GM19099 (cell line): ENCODE measurements around the gene EPB41L1.

ENCODE experiments used
- POLR2A ChIP-seq: IDR thresholded peaks from 3 replicates; pipeline ENCODE4 v1.6.1; 2011; ENCODE audit warnings: low read depth; ENCODE audit not compliant: insufficient read length; ENCODE audit errors: extremely low read depth

Gene EPB41L1

DNA sequence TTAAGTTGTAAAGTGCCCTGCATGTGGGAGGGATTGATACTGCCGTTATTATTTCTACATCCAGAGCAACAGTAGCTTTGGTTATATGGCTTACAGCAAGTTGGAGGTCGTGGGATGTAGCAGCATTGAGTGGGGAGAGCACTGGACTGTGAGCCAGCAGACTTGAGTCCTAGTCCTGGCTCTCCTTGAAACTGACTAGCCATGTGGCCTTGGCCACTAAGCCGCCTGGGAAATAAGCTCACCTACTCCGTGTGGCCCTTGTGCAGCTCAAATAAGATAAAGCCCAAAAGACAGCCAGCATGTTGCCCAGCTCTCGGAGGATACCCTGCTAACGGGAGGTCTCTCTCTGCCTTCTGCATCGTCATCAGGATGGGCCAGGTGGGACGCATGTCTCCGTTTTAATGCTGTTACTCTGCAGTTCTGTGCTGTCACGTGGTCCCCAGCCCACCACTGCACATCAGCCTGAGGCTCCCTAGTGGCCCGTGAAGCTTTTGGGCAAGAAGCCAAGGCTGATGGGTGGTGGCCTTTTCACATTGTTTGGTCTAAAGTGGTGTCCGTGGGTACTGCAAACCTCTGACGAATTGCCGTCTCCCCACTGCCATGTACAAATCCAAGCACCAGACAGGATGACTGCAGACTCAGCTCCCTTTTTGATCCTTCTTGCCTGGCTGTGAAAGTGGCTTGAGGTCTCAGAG lies 7.9 kb downstream of the EPB41L1 start:
- no peak for TF ChIP-seq POLR2A

DNA sequence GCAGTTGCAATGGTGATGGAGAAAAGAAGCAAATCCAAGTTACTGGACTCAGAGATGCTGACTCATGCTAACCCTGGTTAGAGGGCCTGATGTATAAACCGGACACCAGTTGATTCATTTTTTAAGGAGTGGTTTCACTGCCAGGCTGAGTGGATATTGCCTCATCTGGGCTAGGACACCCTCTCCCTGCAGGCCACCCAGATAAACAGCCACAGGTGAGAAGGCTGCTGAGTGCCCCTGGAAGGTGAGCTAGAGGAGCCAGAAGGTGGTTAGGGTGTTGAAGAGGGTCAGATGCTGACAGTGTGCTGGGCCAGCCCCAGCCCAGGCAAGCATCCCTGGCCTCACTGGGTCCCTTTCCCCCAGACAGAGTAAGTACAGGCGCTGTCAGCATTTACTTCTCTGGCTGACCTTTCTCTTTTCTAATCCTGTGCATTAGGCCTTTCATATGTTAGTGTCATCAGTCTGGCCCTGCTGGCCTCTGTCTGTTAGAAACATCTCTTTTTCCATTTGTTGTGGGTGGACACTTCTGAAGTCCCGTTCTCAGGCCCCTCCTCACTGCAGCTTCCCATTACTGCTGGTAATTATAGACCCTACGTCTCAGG lies 13.5 kb downstream of the EPB41L1 start:
- TF ChIP-seq POLR2A, result no peak

DNA sequence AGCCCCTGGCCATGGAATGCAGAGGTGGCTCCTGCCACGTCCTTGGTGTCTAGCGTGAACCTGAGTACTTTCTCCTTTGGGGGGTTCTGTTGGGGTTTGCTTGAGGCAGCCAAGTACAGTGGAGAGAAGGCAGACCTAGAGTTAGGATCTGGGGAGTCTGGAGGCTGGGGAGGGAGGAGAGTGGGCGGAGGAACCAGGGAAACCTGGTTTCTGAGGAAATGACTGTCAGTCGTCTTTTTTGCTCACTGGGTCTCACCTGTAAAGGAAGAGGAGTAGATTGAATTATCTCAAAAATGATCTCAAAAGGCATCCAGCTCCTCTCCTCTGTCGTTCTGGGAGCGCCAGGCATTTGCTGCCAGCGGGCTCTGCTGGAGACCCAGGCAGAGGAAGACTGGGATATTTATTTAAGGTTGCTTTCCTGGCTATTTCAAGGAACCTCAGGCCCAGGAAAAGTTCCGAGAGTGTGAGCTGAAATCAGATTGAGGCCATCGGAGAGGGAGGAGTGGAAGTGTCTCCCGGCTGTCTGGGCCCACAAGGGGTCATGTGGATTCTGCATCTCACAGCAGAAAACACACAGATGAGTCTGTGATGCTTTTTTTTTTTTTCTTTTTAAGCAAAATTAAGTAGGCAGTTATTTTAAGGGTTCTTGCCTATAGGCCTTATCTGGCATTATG lies 16.1 kb downstream of the EPB41L1 start:
- no peak for TF ChIP-seq POLR2A

DNA sequence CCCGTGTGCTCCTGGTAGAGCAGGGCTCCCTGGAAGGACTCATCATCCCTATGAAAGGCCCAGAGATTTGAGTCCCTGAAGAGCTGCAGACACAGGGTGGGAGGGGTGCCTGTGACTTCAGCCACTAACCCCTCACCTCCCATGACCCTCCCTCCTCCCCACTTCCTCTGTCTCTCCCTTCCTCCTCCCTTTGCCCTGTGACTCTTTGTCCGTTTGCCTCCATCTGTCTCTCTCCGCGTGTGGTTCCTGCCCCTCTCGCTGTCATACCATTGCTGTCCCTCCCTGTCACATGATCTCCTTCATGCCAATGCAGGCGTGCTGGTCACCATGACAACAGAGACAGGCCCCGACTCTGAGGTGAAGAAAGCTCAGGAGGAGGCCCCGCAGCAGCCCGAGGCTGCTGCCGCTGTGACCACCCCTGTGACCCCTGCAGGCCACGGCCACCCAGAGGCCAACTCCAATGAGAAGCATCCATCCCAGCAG lies 19.0 kb downstream of the EPB41L1 start:
- TF ChIP-seq POLR2A, result no peak

DNA sequence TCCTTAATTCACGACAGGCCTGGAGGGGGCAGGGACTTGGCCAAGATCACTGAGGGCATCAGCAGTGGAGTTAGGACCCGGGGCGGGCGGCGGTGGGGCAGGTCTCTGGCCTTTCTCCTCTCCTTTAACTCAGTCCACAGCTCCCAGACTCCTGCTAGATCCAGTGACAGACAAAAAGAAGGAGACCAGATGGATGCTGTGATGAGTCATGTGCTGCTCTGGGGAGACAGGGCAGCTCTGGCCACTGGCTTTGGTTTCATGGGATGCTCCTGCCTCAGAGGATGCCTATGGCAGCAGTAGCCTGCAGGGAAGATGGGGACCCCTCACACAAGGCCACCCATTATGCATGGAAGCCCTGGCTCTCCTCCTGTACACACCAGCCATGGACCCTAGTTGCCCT lies 20.5 kb downstream of the EPB41L1 start:
- TF ChIP-seq POLR2A, result no peak

DNA sequence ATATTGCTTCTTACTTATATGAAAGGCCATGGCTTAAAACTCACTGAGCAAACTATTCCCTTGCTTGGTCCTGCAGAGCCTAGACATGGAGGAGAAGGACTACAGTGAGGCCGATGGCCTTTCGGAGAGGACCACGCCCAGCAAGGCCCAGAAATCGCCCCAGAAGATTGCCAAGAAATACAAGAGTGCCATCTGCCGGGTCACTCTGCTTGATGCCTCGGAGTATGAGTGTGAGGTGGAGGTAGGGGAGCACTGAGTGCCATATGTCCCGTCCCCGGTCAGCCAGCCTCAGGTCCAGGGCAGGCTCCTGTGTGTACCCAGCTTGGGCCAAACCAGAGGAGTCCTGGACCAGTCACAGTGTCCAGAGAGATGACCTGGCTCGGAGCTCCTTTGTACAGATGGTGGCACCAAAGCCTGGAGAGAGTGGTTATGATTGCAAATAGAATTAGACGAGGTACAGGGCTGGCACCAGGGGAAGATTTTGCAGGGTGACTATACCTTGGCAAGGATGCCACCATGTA lies 21.0 kb downstream of the EPB41L1 start:
- TF ChIP-seq POLR2A, result no peak

DNA sequence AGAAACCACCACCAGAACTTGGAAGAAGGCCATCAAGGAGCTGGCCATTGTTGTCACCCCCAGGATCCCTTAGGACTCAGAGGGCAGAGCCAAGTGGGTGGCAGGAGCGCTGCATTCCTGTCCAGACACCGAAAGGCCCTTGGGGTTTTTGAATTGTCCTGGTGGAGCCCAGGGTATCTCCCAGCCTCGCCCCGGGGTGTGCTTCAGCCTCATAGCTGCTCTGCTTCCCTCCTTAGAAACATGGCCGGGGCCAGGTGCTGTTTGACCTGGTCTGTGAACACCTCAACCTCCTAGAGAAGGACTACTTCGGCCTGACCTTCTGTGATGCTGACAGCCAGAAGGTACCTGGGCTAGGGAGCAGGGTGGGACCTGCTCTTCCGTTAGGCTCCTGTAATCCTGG lies 23.2 kb downstream of the EPB41L1 start:
- no peak for TF ChIP-seq POLR2A

DNA sequence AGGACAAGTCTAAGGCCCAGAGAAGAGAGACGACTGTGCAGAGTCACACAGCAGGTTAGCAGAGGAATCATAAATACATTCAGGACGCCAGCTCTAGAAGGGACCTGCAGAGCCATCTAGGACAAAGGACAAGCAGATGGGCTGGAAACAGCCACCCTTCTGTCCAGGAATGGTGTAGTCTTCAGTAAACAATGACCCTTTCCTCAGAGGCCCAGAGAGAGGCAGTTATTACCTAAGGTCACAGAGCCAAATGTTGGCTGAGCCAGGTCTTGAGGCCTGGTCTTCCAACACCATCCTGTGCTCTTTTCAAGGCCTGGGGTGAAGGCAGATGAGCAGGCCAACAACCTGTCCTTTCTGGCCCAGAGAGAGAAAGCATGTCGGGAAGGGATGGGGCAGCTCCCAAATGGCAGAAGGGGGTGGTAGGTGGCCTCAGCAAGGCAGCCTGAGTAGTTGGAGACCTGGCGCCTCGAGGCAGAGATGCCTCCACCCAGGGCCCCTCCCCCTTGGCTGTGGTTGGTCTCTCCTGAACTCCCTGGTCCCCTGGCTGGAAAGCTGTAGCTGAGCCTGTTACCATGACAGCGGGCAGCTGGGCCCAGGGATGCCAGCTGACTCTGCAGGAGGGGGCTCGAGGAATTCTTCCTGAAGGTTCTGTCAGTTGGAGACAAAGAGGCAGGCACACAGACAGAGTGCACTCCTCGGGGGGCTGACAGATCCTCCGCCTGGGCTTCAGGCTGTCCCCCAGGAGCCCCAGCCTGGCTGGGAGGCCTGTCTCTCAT lies 24.8 kb downstream of the EPB41L1 start:
- TF ChIP-seq POLR2A, result no peak

DNA sequence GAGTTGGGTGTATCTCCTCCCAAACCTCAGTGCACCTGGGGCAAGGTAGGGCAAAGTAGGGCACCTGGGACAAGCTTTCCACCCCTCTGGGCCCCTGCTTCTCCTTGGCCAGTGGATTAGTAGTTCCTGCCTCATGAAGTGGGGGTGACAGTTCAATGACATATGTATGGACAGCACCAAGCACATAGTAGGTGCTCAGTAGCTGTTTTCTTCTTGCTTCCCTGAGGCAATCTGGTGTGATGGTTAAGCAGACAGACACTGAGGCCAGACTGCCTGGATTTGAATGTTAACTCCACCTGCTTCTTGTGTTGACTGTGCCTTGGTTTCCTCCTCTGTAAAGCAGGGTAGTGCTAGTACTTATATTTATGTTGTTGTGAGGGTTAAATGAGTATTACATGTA lies 25.8 kb downstream of the EPB41L1 start:
- TF ChIP-seq POLR2A, result no peak

DNA sequence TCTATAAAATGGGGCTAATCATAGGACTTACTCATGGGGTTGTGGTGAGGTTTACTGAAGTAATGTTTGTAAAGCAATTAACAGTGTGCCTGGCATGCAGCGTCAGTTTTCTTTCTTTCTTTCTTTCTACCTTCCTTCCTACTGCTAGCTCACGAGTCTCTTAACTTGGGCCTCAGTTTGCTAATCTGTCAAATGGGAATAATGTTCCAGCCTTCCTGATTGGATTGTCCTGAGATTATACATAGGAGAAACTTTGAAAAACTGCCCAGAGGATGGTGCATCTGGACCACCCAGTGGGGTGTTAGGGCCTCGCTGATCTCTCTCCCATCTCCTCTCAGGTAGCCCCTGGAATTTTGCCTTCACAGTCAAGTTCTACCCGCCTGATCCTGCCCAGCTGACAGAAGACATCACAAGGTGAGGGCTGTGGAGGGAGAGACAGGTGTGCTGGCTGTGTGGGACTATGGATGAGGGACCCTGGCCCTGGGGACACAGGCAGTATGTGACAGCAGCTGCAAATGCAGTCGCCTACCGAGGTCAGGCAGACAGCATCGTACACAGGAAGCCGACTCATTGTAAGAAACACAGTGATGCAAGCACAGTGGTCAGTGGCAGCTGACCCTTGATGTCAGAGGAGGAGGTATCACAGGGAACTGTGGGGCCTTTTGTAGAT lies 27.5 kb downstream of the EPB41L1 start:
- no peak for TF ChIP-seq POLR2A

DNA sequence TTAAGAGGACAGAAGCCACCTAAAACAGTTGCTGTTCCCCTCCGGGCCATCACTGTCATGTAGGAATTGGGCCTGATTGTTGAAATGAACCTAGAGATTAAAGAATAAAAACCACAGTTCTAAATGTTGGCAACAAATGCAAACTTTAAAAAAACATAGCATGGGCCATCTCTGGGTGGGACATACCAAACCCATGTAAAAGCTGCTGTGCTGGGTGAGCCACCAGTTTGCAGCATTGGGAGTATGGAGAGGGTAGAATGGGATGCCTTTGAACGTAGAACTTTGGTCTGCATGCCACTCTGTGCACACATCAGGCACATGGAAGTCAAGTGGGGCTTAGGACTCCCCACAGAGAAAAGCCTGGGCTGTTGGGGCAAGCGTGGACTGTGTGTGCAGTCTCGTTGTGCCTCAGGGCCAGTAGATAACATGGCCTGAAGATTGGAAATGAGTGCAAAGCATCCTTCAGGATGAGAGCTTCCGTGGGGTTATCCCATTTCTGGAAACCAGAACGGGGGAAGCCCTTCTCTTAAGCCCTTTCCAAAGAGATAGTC lies 28.1 kb downstream of the EPB41L1 start:
- TF ChIP-seq POLR2A, result no peak

DNA sequence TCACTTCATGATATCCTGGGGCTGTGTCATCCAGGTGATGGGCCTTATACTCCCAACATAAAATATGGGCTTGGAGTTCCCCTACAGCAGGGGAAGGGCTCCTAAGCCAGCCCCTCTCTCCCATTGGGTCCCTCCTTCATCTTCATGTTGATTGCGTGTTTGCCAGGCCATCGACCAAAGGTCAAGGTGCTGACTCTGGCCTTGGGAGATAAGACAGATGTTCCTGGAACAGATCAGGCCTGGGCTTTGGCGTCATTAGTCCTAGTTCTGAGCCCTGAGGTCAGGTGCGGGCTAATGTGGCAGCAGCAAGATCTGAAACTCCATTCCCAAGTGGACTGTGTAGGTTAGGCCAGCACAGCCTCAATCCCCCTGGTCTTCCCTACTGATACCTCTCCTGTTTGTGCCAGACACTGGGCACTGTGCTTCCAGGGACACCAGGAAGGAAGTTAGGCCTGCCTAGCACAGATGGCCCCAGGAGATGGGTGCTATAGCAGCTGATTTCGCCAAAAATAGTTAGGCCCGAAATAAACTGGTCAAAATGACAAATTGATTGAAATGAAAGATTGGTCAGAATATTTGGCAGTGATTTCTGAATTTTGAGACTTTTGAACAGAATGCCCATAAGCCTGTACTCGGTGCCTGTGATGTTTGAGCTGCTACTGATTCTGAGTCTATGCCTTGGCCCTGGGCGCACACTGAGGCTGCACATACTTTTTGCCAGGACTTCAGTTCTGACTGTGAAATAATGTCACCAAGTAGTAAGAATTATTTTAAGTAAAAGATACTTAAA lies 28.8 kb downstream of the EPB41L1 start:
- no peak for TF ChIP-seq POLR2A

DNA sequence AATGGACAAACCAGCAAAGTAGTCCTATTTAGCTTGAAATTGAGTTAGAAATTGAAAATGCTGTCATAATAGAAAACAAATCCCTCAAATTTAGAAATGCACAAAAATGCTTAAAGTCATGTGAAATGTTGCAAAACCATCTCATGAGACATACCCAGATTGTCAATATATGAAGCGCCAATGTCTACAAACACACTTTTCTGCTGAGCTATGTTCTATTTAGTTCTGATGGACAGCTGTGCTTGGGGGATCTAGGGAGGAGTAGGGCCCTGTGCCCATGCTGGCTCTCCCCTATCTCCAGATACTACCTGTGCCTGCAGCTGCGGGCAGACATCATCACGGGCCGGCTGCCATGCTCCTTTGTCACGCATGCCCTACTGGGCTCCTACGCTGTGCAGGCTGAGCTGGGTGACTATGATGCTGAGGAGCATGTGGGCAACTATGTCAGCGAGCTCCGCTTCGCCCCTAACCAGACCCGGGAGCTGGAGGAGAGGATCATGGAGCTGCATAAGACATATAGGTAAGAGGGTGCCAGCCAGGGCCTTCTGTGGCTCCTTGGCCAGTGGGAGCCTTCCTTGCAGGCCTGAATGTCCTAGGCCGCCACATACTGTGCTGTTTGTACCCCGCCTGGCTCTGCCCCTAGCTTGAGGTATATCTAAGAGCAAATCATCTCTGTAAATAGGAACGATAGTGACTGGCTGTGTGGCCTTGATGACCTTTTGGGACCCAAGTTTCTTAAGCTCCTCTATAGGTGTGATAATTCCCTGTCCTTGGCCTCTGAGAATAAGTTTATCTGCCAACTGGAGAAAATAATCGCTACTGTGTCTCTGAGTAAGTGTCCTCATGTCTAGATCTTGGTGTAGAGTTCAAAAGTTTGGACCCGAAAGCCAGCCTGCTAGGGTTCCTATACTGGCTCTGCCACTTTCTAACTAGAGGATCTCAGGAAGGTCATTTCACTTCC lies 30.6 kb downstream of the EPB41L1 start:
- no peak for TF ChIP-seq POLR2A
